K562 (cell line): ENCODE data around the gene NFKB2. TPM values are rescaled to one million over a fixed set of nuclear protein-coding genes. Genes with fewer than 3 reads are reported as not detected.

ENCODE experiments used
- ARID1B ChIP-seq: fragments of 450-650 bp; IDR thresholded peaks from 2 replicates; pipeline ENCODE4 v1.6.1; 2016; ENCODE audit warnings: antibody characterized with exemption, mild to moderate bottlenecking, inconsistent platforms
- CEBPG ChIP-seq, 3 experiments: fragments of 200-800 bp in 1 of 3; sonication (Bioruptor generic) in 1 of 3; sonication (generic) in 1 of 3; formaldehyde crosslinking in 1 of 3; IDR thresholded peaks in 2 of 3; conservative IDR thresholded peaks in 1 of 3; 2 replicates each; pipeline versions ENCODE4 v1.6.1 to v1.8.0; 2016 to 2022; ENCODE audit warnings: missing compliant biosample characterization in 2 of 3, missing genetic modification characterization in 2 of 3, mild to moderate bottlenecking in 1 of 3, missing genetic modification reagents in 1 of 3
- EP400 ChIP-seq: fragments of 450-650 bp; IDR thresholded peaks from 2 replicates; pipeline ENCODE4 v1.6.1; 2017; ENCODE audit warnings: antibody characterized with exemption, mild to moderate bottlenecking, moderate library complexity
- HDAC3 ChIP-seq: fragments of 450-650 bp; IDR thresholded peaks from 2 replicates; pipeline ENCODE4 v1.6.1; 2018; ENCODE audit warnings: borderline replicate concordance, mild to moderate bottlenecking, moderate library complexity; ENCODE audit not compliant: partially characterized antibody
- HNRNPL ChIP-seq: fragments of 200-400 bp; formaldehyde crosslinking; IDR thresholded peaks from 2 replicates; pipeline ENCODE4 v1.6.1; 2017; ENCODE audit warnings: low read depth, mild to moderate bottlenecking, low read length
- HNRNPLL ChIP-seq: fragments of 200-400 bp; formaldehyde crosslinking; IDR thresholded peaks from 2 replicates; pipeline ENCODE4 v1.6.1; 2017; ENCODE audit warnings: low read length, low read depth, mild to moderate bottlenecking; ENCODE audit not compliant: poor library complexity, severe bottlenecking
- IRF1 ChIP-seq: sonication (generic); formaldehyde crosslinking; IDR thresholded peaks from 2 replicates; pipeline ENCODE4 v1.8.0; 2022; ENCODE audit warnings: missing genetic modification reagents, mild to moderate bottlenecking, borderline replicate concordance
- JUN ChIP-seq, 2 experiments: sonication (generic) in 1 of 2; formaldehyde crosslinking in 1 of 2; IDR thresholded peaks; 2 replicates each; pipeline versions ENCODE4 v1.6.1 to v1.8.0; 2012 to 2022; ENCODE audit warnings: borderline replicate concordance in 2 of 2, mild to moderate bottlenecking in 2 of 2, improper control_type of control experiment in 1 of 2, low read depth in 1 of 2, low read length in 1 of 2, missing genetic modification reagents in 1 of 2
- KAT2B ChIP-seq: IDR thresholded peaks from one replicate; pipeline ENCODE4 v1.6.1; 2012; ENCODE audit warnings: low read depth, mild to moderate bottlenecking, control low read depth, inconsistent platforms, low read length, moderate library complexity
- KHSRP ChIP-seq: fragments of 450-650 bp; IDR thresholded peaks from 2 replicates; pipeline ENCODE4 v1.6.1; 2017
- KLF16 ChIP-seq: IDR thresholded peaks from 2 replicates; pipeline ENCODE4 v1.6.1; 2016; ENCODE audit warnings: antibody characterized with exemption
- PHTF2 ChIP-seq: fragments of 250-450 bp; sonication (Bioruptor Pico); IDR thresholded peaks from 2 replicates; pipeline ENCODE4 v1.5.0; 2021; ENCODE audit warnings: mild to moderate bottlenecking
- ZBTB17 ChIP-seq: fragments of 450-650 bp; formaldehyde crosslinking; IDR thresholded peaks from 2 replicates; pipeline ENCODE4 v1.4.0; 2020; ENCODE audit warnings: mild to moderate bottlenecking
- ZBTB8A ChIP-seq: fragments of 450-650 bp; IDR thresholded peaks from 2 replicates; pipeline ENCODE4 v1.6.1; 2018; ENCODE audit warnings: mild to moderate bottlenecking, moderate library complexity; ENCODE audit not compliant: partially characterized antibody
- ZNF407 ChIP-seq: fragments of 450-650 bp; IDR thresholded peaks from 2 replicates; pipeline ENCODE4 v1.6.1; 2016; ENCODE audit warnings: low read depth
- polyA plus RNA-seq, 8 experiments: library from polyadenylated mRNA; depleted of rRNA in 4 of 8; stranded (reverse) in 5 of 8; unstranded in 3 of 8; fragments of >200 nt; fragmentation: Nextera tagmentation in 2 of 8; fragmentation: Illumina TruSeq in 1 of 8; extraction: Ambion mirVana in 2 of 8; extraction: Trizol in 1 of 8; gene quantifications; 2 replicates each; pipeline versions ENCODE4 v1.2.1 to v1.2.3, GENCODE V29; 2011 to 2014; ENCODE audit warnings: inconsistent platforms in 1 of 8, missing spikeins in 1 of 8
- total RNA-seq, 7 experiments: library from RNA; depleted of rRNA in 6 of 7; stranded (reverse); fragments of >200 nt in 6 of 7; fragmentation: Illumina TruSeq in 2 of 7; extraction: Trizol in 2 of 7; gene quantifications; 2 replicates each; pipeline versions ENCODE4 v1.2.1 to v1.2.3, GENCODE V29; 2011 to 2021; ENCODE audit warnings: low replicate concordance in 1 of 7

Gene NFKB2
- total and polyA plus RNA-seq, 9 of the 15 experiments (the other 6 are each of a cell fraction or from before 2014, with no cell fraction given), result 0.07 to 20.3 (median 7.9) TPM

- TF ChIP-seq IRF1 (CRISPR knock-in tag) (no peak), EP400 (peak; percentile 86; the same call in 1 of the 2 replicates), ARID1B (0 out of 2 replicates have a peak, but pooled peaks have one; percentile 6), KAT2B (no peak), JUN (IDR thresholded peaks at IDR 0.05; ENCODE audit: borderline replicate concordance, low read depth, low read length) (no peak), JUN (CRISPR knock-in tag; IDR thresholded peaks at IDR 0.05; ENCODE audit: borderline replicate concordance) (0 out of 2 replicates have a peak, but pooled peaks have one; percentile 35), KHSRP (no peak), PHTF2 (CRISPR knock-in tag) (no peak), CEBPG (CRISPR knock-in tag; IDR thresholded peaks at IDR 0.05) (no peak), CEBPG (tag; conservative IDR thresholded peaks at IDR 0.05 in 1 of 2, IDR thresholded peaks at IDR 0.05 in 1 of 2) (no peak), KLF16 (no peak), ZBTB17 (peak; percentile 96), HDAC3 (no peak), ZNF407 (peak; percentile 46; the same call in 1 of the 2 replicates), HNRNPL (peak; percentile 57; the same call in 1 of the 2 replicates), ZBTB8A (no peak), HNRNPLL (peak; percentile 74)
Measured at GRCh38 chr10:102399217-102400021, 3.9 kb downstream of the NFKB2 start (continued).
